IPS DF 4.7 (cell line): ENCODE data around the gene B3GNT5.

Experiments used
- DNase-seq: peaks from one replicate; pipeline ENCODE4 v3.0.0-alpha.2; 2013; ENCODE audit warnings: low spot score; ENCODE audit errors: extremely low read depth

Gene B3GNT5, protein sequence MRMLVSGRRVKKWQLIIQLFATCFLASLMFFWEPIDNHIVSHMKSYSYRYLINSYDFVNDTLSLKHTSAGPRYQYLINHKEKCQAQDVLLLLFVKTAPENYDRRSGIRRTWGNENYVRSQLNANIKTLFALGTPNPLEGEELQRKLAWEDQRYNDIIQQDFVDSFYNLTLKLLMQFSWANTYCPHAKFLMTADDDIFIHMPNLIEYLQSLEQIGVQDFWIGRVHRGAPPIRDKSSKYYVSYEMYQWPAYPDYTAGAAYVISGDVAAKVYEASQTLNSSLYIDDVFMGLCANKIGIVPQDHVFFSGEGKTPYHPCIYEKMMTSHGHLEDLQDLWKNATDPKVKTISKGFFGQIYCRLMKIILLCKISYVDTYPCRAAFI

DNA sequence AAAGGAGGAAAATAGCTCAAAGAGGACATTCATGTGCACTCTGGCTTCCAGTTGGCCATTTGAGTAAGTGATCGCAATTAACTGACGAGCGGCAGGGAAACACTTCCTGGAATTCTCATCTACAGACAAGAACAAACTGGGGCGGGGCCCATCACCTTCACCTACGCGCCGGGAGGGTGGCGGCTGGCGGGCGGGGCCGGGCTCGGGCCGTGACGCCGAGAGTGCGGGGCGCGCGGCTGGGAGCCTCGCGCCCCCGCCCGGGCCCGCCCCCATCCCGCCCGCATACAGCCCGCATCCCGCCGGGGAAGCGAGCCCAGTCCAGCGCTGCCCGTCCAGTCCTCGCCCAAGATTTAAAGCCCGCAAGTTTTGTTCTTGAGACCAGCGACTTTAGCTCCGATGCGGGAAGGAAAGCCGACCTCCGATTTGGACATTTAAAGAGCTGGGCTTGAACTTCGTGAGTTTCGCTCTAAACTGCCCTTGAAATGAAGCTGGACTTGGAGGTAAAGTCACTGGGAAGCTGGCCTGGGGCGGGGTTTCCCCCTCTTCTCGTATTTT, at the start of gene B3GNT5:
B3GNT5 (plus strand) TSS at position 281 of the 555 bp plus-strand sequence. CDS start 16,546 bp downstream, outside the sequence.
- no peak for DNase-seq

GRCh38 chr3:183203670-183204069, 49.4 kb upstream of the B3GNT5 start:
- no peak for DNase-seq

- DNase-seq: no peak
These were observed 44.8 kb upstream of the B3GNT5 start for GRCh38 chr3:183208260-183208659.

- DNase-seq: no peak
These were observed 44.3 kb upstream of the B3GNT5 start for GRCh38 chr3:183208800-183209199.

GRCh38 chr3:183210341-183210740, 42.7 kb upstream of the B3GNT5 start:
- DNase-seq: no peak

DNA sequence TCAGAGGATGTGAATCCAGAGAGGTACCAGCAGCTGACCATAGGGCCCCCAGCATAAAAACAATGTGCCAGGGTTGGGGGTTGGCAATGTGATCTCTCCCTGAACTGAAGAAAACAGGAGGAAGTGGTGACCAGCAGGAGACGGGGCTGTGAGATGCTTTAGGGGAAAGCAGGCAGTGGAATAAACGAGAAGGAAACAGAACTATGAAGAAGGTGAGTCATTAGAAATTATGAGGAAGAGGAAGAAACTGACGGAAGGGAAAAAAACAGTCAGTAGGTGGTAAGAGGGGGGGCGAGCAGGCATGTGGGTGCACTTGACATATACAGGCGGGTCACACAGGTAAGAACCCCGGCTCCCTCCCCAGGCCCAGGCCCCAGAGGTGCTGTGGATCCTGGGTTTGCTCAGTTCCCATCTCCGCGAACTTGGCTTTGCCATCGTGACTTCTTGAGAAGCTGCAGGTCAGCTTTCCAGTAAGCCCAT, 42.2 kb upstream of the B3GNT5 start:
- no peak for DNase-seq

DNA sequence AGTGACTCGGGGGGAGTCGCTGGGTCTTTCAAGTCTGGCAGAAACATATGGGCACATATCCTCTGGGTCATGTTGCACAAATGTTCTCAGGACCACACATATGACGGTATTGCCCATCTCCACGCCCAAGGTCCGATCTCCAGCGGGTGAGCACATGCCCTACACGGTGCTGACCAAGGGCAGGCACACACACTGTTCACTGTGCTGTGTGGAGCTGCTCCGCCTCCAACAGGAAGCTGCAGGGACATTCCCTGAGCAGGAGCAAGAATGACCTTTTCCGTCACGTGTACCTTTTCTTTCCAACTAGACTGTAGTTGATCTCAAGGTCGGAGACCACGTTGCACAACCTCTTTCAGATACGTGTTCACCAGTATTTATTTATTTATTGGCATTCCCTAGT, 41.7 kb upstream of the B3GNT5 start:
- no peak for DNase-seq

DNA sequence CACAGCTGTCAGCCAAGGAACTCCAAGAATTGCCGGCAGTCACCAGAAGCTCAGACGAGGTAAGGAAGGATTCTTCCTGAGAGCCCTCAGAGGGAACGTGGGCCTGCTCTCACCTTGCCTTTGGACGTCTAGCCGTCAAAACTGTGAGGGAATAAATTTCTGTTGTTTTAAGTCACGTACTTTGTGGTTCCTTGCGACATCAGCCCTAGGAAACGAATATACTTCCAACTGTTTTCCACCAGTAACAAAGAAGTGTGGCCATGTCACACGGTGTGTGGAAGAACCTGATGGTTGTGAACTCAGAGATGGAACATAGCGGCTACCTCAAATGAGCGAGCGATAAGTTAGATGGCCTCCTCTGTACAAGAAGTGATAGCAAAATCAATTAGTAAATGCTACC, 41.0 kb upstream of the B3GNT5 start:
- no peak for DNase-seq

GRCh38 chr3:183212565-183212964, 40.5 kb upstream of the B3GNT5 start:
- no peak for DNase-seq

DNA sequence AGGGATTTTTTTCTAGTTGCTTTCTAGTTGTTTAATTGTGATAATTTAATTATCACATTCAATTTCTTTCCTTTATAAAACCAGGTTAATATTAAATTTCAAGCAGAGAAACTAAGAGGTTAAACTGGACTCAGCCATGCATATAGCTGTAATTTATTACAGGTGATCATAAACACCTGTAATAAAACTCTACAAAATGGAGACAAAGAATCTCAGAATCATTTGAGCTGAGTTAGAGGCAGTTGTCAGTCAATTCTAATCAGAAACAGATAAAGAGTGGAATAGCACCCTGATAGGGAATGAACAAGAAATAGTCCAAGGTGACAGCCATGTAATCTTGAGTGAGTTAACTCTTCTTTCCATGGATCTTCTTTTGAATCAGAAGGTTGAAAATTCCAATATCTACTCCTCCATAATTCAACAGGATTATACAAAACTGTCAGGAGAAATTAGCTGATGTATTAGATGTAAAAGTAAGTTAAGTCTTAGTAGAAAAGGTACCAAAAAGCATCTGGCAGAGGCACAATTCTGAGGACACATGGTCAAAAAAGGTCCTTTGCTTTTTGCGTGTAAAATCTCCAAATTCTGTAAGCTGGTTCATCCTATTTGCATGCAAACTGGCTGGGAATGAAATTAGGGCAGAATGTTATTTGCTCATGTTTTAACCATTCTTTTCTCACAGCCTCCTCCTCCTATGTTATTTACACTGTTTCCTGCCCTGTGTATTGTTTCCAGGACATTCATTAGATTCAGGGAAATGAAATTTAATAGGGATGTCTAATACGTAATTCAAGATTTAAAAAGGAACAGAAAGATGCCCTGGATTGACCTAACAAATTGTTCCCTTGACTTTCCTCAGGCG, 39.4 kb upstream of the B3GNT5 start:
- DNase-seq: no peak

DNA sequence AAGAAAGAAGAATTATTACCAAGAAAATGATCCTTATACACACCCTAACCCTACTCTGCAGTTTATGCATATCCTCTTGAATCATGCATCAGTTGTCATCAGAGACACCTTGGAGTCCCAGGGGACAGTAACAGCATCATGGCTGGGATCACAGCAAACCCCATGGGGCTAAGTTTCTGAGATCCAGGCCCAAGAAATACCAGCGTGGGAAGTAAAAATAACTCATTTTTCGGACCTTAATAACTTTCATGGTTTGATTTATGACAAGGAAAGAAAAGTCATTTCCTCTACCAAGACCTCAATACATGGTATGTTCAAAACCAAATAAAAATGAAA, 38.8 kb upstream of the B3GNT5 start:
- DNase-seq: no peak

DNA sequence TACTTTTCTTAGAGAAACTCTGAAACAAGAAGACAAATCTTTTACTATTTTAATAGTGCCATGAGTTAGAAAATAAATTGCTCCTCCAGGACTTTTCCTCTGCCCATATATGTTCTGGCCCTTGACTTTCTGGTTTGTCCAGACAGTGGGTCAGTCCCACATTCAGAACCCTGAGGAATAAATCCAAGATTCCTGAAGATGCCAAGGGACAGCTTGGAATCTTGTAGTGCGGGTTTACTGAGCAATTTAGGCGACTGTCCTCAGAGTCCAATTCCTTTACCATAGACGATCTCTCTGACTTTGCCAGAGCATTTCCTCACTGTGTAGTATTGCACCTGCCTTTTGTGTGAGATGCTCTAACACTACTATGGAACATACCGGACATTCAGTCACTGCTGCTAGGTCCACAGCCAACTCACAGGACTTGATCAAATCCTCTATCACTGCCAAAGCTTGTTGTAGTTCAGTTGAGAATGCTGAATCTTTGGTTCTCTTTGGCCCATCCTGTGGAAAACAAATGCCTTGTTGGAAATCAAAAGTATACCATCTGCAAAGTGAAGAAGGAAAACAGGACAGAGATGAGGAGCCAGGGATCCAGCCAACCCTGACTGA, 37.4 kb upstream of the B3GNT5 start:
- no peak for DNase-seq

- DNase-seq: no peak
These were observed 35.3 kb upstream of the B3GNT5 start for GRCh38 chr3:183217548-183218332.

GRCh38 chr3:183218826-183219225, 34.2 kb upstream of the B3GNT5 start:
- DNase-seq: no peak

GRCh38 chr3:183220828-183221227, 32.2 kb upstream of the B3GNT5 start:
- DNase-seq: no peak

GRCh38 chr3:183222631-183223235, 30.3 kb upstream of the B3GNT5 start:
- DNase-seq: no peak

DNA sequence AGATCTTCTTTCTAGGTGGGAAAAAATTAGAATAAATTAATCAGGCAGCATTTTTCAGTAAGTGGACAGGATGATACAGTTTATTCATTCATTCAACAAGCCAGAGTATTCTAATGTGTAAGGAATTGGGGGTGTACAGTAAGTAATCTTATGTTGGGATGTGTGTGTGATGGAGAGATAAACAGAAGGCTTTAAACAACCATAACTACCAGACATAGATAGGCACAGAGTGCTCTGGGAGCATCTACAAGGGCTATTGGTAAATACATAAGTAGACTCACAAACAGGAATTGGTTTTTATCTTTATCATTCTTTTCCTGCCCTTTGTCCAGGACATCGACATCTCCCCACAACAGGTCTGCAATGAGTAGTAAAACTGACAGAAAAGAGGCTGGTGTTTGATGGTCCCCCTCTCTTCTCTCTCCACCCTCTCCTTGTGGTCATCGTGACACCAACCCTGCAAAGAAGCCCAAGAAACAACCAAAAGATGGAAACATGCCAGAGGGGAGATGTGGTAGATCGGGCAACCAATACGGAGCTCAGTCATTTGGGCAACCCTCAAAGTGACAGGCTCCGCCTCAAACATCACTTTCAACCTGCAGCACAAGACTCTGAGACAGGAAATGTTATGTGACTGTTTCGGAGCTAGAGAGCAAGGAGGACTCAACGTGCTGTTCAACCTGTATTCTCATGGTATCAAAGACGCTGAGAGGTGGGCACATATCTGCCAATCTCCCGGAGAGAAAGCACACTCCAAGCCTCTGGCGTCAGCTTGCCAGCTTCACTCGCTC, 28.7 kb upstream of the B3GNT5 start:
- DNase-seq: no peak

GRCh38 chr3:183226333-183226890, 26.6 kb upstream of the B3GNT5 start:
- DNase-seq: no peak

GRCh38 chr3:183227586-183227985, 25.5 kb upstream of the B3GNT5 start:
- DNase-seq: no peak
